SK-N-MC (cell line): Measurements from ENCODE around the gene GPR25.

ENCODE experiments used
- EZH2 ChIP-seq: fragments of 200-600 bp; sonication (generic); IDR thresholded peaks from one replicate; pipeline ENCODE4 v1.6.1; 2017; ENCODE audit warnings: antibody characterized with exemption
- POLR2AphosphoS5 ChIP-seq: IDR thresholded peaks from 2 replicates; pipeline ENCODE4 v1.6.1; 2012; ENCODE audit warnings: mild to moderate bottlenecking, low read depth, low read length, borderline replicate concordance

DNA sequence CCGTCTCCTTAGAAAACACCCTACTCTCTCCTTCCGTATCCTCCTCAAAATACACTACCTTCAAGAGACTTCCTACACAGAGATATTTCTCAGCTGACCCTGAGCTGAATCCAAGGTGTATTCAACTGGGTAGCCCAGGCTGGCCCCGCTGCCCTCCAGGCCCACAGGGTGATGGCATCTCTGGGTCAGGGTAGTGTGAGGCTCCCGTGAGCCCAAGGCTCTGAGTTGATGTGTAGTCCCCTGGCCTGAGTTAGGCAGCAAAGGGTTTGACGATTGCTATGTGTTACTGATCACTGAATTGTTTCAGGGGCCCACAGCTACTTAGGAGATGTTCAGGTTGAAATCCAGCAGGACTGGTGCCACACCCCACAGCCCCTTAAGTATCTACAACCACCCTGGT is 28.6 kb downstream of the GPR25 start:
- TF ChIP-seq POLR2AphosphoS5 (no peak), EZH2 (no peak)
